ENCODE measurements around the gene EPM2AIP1.
"Not testable (repeated sequence)": the region's sequence is repeated elsewhere in the genome, so short reads cannot be mapped to it uniquely, and the experiment has no call there.

The EPM2AIP1 gene

DNA sequence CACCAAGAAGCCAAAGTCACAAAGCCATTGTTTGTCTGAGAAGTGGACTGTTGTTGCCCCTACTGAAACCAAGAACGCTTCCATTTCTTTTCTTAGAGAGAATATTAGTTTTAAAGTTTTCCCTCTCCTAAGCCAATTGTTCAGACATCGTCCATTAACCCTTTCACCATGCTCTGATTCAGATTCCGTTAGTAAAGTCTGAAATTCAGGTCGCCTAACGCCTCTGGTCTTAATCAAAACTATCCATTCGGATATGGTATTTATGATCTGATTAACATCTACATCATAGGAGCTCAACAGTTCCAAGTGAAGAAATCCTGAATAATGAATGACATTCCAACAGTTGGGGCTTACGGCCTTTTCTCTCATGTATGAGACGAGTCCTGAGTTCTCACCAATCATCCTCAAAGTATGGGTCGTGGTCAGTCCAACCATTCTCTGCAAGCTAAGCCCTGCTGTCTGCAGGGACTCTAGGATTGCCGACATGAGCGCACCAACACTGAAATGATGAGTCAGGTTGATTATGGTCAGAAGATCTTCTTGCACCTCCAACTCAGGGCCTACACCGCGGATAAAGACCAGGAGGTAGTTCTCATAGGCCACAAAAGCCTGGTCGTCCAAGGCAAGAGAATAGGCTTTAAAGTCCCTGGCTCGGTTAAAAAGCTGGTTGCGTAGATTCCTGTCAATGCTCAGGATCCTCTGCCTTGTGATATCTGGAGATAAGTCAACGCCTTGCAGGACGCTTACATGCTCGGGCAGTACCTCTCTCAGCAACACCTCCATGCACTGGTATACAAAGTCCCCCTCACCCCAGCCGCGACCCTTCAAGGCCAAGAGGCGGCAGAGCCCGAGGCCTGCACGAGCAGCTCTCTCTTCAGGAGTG is 767 bp downstream of the EPM2AIP1 start:
- DNase-seq, result no peak

DNA sequence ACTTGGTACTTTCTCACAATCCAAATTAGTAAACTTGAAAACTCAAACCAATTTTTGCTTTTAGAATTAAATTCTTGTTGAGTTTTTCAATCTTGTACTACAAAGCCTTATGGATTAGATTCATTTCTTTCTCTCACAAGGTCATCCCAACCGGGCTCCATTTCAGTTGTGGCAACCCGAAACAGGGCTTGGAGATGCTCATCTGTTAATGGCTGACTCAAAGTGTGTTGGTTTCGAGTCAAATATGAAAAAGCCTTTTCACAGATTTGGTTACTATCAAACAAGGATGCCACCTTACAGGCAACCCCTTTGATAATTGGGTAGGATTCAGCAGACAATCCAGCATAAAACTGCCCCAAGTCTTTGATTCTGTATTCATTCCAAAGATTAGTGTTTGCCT is 1.8 kb downstream of the EPM2AIP1 start:
- no peak for DNase-seq

DNA sequence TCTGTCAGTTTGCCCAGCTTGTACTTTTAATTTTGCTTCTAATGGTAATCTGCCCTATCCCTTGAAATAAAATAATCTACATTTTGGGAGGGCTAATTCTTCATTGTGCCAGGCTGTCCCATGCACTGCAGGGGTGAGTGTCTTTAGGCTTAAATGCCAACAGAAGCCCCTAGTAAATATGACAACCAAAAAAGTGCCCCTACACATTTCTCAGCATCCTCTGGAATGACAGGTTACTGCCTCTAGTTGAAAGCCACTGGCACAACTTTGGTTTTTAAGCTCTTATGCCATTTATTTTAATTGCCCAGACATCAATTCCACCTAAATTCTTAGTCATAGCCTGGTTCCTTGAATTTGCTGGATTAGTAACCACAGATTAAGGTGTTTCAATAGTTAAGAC is 3.4 kb downstream of the EPM2AIP1 start:
- DNase-seq, result no peak

DNA sequence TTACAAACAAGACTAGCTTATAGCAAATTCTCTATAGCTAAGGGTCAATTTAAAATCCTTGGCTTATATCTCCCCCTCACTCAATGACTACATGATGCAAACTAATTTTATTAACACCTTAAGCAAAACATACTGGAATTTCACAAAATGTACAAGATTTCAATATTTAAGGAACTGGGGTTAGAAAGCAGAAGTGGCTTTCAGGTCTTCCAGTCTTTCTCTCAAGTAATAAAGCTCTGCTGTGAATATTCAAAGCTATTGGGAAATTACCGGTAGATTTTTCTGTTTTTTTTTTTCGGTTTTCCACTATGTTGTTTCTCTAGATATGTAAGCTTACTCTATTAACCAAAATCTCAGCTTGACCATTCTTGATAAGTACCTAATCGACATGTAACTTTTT is 3.9 kb downstream of the EPM2AIP1 start:
- DNase-seq, result no peak

DNA sequence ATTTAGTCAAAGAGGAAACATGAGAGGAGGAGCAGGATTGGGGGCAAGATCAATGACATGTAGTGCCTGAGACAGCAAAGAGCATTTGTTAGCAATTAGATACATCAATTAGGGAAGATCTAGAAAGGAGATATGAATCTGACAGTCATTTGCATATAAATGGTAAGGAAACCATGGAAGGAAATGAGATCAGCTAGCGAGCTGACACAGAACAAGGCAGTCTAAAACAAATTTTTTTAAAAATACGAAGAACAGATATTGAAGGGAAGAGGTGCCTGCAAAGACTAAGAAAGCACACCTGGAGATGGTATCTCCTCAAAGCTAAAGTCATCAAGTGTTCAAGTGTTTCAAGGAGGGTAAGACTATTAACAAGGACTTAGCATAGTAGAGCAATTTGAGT is 4.6 kb downstream of the EPM2AIP1 start:
- no peak for DNase-seq

DNA sequence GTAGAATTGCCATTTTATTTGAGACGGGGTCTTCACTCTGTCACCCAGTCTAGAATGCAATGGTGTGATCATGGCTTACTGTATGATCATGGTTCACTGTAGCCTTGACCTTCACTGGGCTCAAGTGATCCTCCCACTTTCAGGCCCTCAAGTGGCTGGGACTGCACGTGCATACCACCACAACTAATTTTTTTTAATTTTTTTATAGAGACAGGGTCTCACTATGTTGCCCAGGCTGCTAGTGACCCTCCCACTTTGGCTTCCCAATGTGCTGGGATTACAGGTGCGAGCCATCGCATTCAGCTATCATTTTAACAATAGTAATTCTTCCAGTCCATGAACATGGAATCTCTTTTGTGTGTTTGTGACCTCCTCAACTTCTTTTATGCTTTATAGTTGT is 11.9 kb downstream of the EPM2AIP1 start:
- no peak for DNase-seq

DNA sequence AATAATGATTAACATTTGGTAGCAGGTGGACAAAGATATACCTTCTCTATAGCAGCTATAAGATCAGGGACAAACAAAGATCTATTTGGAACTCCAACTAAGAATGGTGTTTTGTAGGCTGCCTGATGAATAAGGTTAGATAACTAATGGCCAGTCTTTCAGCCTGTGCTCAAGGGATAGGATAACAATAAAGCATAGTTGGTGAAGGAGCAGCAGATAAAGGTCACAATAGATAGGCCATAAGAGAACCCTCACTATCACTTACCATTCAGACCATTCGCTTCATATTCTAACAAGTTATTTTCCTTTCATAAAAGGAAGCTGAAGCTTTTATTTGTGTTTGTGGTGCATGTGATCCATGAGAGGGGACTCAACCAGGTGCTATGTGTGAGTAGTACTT is 19.8 kb downstream of the EPM2AIP1 start:
- DNase-seq, result no peak

DNA sequence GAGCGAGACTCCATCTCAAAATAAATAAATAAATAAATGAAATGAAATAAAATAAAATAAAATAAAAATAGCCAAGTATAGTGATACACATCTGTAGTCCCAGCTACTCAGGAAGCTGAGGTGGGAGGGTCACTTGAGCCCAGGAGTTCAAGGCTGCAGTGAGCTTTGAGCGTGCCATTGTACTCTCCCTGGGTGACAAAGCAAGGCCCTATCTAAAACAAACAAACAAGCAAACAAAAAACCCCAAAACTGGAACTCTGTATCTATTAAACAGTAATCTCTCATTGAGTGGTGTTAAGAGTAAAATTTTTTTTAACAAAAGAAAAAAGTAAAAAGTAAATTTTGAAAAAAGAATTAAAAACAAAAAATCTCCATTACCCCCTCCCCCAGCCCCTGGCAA is 20.8 kb downstream of the EPM2AIP1 start:
- no peak for DNase-seq

DNA sequence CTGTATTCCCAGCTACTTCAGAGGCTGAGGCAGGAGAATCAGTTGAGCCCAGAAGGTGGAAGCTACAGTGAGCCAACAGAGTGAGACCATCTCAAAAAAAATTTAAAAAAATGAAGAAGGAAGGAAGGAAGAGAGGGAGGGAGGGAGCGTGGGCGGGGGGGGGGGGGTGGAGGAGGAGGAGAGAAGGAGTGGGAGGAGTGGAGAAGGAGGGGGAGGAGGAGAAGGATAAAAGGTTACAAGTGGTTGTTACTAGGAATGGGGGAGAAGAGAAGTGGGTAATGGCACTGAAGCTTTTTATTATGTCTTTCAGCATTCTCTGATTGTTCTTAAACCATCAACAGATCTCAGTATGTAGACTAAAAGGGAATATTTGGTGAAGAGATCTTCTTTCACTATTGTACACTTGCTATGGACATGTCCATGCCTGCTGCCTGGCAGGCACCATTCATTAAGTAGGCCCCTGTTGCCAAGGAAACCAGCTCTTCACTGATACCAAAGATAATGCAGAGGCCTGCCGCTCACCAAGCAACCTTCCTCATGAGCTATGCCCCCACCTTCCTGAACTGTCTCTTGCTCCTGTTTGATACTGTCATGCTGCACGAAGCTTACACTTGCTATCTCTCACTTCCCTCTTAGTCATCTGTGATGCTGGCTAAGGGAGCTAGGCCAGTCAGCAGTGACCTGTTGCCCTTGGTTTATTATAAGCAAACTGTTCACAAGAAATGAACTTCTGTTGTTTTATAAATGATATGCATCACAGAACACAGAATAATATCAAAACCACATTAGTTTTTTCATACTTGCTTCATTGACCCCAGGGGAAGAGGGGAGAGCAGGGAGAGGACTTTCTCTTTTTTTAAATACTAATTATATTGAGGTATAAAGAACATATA is 23.1 kb downstream of the EPM2AIP1 start:
- peak; percentile 98 for DNase-seq

DNA sequence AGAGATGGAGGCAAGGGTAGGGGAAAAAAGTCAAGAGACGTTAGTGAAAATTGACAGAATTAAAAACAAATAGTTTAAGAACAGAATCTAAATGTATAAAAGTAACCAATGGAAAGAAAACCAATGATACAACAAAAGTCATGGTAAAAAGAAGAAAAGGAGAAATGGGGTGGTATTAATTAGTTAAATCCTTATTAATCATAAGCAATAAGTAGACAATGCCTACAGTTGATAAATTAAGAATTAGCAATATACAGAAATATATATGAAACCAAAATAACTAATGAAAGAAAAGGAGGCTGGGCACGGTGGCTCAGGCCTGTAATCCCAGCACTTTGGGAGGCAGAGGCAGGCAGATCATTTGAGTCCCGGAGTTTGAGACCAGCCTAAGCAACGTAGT is 23.8 kb downstream of the EPM2AIP1 start:
- DNase-seq, result no peak

DNA sequence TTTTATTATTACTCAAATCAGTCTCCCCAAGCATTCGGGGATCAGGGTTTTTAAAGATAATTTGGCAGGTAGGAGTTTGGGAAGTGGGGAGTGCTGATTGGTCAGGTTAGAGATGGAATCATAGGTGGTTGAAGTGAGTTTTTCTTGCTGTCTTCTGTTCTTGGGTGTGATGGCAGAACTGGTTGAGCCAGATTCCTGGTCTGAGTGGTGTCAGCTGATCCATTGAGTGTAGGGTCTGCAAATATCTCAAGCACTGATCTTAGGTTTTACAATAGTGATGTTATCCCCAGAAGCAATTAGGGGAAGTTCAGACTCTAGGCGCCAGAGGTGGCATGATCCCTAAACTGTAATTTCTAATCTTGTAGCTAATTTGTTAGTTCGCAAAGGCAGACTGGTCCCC is 27.5 kb downstream of the EPM2AIP1 start:
- no peak for DNase-seq

DNA sequence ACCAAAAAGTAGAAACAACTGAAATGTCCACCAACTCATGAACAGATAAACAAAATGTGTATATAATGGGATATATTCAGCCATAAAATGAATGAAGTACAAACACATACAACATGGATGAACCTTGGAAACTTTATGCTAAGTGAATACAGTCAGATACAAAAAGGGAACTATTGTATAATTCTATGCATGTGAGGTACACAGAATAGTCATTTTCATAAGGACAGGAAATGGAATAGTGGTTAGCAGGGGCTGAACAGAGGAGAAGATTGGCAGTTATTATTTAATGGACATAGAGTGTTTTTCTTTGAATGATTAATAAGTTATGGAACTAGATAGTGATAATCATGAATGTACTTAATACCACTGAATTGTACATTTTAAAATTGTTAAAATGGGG is 28.1 kb downstream of the EPM2AIP1 start:
- no peak for DNase-seq

DNA sequence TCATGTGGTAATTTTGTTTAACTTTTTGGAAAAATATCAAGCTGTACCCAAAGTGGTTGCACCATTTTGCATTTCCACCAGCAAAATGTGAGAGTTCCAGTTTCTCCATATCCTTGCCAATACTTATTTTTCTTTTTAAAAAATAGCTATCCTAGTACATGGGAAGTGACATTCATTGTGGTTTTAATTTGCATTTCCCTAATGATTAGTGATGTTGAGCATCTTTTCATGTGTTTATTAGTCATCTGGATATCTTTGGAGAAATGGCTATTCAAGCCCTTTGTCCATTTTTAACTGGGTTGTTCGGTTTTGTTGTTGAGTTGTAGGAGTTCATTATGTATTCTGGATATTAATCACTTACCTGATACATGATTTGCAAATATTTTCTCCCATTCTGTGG is 28.6 kb downstream of the EPM2AIP1 start:
- DNase-seq, result no peak

DNA sequence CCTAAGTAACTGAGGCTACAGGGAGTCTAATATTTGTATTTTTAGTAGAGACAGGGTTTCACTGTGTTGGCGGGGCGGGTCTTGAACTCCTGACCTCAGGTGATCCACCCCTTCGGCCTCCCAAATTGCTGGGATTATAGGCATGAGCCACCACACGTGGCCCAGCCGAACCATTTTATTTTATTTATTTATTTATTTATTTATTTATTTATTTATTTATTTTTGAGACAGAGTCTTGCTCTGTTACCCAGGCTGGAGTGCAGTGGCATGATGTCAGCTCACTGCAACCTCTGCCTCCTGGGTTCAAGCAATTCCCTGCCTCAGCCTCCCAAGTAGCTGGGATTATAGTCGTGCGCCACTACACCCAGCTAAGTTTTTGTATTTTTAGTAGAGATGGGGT is 29.9 kb downstream of the EPM2AIP1 start:
- not testable (repeated sequence) for DNase-seq

DNA sequence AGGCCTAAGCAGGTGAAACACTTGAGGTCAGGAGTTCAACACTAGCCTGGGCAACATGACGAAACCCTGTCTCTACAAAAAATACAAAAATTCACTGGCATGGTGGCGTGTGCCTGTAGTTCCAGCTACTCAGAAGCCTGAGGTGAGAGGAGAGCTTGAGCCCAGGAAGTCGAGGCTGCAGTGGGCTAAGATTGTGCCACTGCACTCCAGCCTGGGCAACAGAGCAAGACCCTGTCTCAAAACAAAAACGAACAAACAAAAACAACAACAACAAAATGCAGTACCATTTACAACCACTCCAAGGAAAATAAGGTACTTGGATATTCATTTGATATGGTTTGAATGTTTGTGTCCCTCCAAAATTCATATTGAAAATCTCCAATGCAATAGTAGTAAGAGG is 32.4 kb downstream of the EPM2AIP1 start:
- DNase-seq, result no peak

DNA sequence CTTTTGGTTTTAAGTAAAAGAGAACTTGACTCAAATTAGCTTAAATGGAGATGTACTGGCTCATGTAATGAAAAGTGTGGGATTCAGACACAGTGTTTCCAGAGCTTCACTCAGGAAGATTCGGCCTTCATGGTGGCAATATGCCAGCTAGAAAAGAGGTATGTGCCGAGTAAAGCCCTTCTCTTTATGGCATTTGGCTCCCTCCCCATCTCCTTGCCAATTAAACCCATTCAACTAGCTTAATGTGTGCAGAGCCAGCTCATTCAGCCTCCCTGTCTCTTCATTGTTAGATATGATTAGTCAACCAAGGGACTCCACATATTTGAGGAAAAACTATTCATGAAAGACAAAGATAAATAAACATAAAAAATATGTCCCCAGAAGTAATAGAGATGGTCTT is 33.1 kb downstream of the EPM2AIP1 start:
- no peak for DNase-seq

DNA sequence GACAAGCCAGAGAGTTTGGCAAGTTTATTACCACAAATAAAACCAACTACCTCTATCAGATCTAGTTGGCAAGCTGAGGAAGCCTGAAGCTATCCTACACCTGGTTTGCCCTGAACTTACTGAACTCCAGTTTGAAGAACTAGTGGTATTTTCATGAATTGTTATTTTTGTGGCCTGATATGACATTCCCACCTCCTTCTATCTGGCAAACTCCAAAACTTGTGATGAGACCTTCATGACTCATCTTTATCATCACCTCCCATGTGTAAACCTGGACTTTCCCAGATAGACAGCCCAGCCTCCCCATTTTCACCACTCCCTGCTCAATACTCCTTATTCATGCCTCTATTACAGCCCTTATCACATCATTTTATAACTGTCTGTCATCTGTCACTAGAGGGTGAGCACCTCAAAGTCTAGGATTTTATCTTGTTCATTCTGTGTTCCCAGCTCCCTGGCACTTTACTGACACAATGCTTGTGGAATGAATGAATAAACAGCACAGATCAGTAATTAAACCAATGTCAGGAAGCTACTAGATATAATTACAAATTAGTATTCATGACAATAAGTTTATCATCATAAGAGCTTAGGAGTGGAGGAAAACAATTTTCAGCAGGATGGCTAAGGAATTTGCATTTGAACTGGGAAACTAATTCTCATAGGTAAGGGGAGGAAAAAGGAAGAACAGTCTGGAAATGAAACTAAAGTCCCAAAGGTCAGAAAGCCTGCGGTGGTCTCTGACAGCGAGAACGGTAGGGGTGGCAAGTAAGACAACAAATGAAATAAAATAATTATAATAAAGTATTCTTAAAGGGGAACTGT is 34.9 kb downstream of the EPM2AIP1 start:
- DNase-seq, result peak; percentile 83

DNA sequence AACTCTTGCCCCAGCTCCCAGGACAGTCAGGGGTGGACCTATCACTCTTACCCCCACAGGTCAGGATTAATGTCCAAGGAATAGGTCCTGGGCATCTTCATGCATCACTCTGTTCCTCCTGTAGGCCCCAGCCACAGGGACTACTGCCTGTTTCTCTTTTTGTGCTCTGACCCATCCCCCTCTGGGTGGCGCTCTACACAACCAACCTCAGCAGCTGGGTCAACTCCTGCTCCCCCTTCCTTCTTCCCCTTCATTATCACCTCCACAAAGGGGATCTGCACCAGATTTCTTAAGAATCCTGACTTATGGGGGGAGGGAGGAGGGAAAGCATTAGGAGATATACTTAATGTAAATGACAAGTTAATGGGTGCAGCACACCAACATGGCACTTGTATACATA is 35.9 kb downstream of the EPM2AIP1 start:
- peak; percentile 65 for DNase-seq

DNA sequence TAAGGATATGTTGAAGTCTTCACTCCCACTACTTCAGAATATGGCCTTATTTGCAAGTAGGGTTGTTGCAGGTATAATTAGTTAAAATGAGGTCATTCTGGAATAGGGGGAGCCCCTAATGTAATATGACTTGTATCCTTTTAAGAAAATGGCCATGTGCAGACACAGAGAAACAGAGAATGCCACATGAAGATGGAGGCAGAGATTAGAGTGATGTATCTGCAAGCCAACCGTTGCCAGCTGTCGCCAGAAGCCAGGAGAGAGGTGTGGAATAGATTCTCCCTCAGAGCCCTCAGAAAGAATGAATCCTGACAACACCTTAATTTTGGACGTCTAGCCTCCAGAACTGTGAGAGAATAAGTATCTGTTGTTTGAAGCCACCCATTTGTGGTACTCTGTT is 36.8 kb downstream of the EPM2AIP1 start:
- DNase-seq, result no peak

DNA sequence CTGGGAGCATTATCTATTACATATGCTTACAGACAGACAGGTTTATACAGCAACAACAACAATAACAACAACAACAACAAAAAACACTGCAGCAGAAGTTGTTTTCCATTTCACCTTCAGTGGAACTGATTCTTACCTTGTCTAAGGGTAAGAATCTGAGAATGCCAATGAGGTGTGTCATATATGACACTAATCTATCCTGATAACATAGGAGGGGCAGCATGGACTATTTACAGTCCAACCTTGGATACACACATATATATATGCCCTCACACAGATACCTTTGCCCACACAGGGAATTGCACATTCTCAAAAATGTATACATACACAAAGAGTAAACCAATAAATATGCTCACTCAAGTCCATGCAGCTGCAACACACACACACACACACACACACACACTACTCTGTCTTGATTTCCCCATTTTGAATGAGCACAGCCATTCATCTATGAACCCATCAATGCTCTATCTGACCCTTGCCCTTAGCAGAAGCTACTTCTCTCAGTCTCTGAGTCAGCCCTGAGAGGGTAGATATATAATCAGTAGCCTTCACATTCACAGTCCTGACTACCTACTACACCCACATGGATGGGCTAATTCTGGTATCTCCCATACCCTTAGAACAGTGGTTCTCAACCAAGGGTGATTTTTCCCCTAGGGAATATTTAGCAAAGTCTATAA is 38.3 kb downstream of the EPM2AIP1 start:
- DNase-seq, result peak; percentile 52

DNA sequence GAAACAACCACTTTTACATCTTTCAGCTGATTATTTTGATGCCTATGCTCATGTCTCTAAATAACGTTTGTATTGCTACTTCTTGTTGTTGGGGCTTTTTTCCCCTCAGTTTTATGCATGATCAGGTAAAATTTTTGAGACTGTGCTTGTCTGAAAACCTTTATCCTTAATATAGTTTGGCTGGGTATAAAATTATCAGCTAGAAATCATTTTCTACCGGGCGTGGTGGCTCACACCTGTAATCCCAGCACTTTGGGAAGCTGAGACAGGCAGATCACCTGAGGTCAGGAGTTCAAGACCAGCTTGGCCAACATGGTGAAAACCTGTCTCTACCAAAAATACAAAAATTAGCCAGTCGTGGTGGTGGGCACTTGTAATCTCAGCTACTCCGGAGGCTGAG is 45.1 kb downstream of the EPM2AIP1 start:
- DNase-seq, result not testable (repeated sequence)

DNA sequence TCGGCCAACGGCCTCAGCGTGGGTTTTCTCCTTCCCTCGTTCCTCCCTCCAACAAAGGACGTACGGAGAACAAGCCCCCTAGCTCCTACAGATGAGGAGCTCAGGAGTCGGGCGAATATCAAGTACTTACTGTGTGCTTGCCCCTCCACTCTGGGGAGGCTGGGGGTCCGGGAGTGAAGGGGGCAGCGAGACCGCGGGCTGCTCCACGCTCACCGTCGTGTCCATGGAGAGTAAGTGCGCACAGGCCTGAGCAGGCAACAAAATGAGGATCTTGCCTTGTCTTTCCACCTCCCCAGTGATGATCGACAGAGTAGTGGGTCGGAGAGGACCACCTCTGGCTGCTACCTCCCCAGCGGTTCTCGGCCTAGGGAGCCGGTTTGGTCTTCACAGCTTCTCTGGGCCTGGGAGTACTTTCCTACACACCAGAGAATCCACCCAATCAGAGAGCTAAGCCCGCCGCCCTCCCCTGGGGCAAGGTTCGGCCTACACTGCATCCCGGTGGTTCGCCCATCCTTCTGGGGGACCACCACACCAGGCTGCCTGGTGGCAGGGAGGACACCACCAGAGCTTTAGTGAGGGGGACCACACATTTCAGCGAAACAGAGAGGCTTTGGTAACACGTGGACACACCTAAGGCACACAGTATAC is 47.5 kb downstream of the EPM2AIP1 start:
- DNase-seq, result no peak
